ENCODE measurements around the gene CXCR5. TPM values are rescaled to one million over a fixed set of nuclear protein-coding genes. Genes with fewer than 3 reads are reported as not detected.
A peak's percentile ranks its signal among the peaks of the same experiment; 100 is the strongest.

CXCR5 gene
- not detected in 2 replicates for total RNA-seq

- peak; percentile 15 for TF ChIP-seq CTCF (IDR thresholded peaks at IDR 0.05; ENCODE audit: insufficient read depth, low read length, severe bottlenecking)
- H3K27me3 ChIP-seq (ENCODE audit: control insufficient read depth, insufficient read depth, low read length): no peaks in the 10 kb centered on the region
- FAIRE-seq: no peak
- H3K36me3 ChIP-seq (ENCODE audit: control insufficient read depth, insufficient read depth, low read length): no peaks in the 10 kb centered on the region
- no peak for DNase-seq (ENCODE audit: low read depth)
- H3K4me3 ChIP-seq (ENCODE audit: low read depth, low read length): no peak within 1 kb of the TSS
Observed at GRCh38 chr11:118883368-118884071, at the start of gene CXCR5. CXCR5 (plus strand) TSS chr11:118883892; CDS start chr11:118883942, 50 bp downstream.

- Histone ChIP-seq H3K36me3 (ENCODE audit: control insufficient read depth, insufficient read depth, low read length) (no peaks in the 10 kb centered on the region), H3K4me3 (ENCODE audit: low read depth, low read length) (no peak overlapping the region), H3K27me3 (ENCODE audit: control insufficient read depth, insufficient read depth, low read length) (no peaks in the 10 kb centered on the region)
- FAIRE-seq: no peak
- no peak for TF ChIP-seq CTCF (IDR thresholded peaks at IDR 0.05; ENCODE audit: insufficient read depth, low read length, severe bottlenecking)
- DNase-seq (ENCODE audit: low read depth): no peak
Observed at GRCh38 chr11:118834427-118835028, 49.2 kb upstream of the CXCR5 start.

GRCh38 chr11:118837868-118838267 lies 45.8 kb upstream of the CXCR5 start:
- no peak for FAIRE-seq
- TF ChIP-seq CTCF (IDR thresholded peaks at IDR 0.05; ENCODE audit: insufficient read depth, low read length, severe bottlenecking): no peak
- no peak for DNase-seq (ENCODE audit: low read depth)
- Histone ChIP-seq H3K27me3 (ENCODE audit: control insufficient read depth, insufficient read depth, low read length) (no peaks in the 10 kb centered on the region), H3K4me3 (ENCODE audit: low read depth, low read length) (no peak overlapping the region), H3K36me3 (ENCODE audit: control insufficient read depth, insufficient read depth, low read length) (no peaks in the 10 kb centered on the region)

- DNase-seq (ENCODE audit: low read depth) (no peak), FAIRE-seq (no peak)
- Histone ChIP-seq H3K36me3 (ENCODE audit: control insufficient read depth, insufficient read depth, low read length) (no peaks in the 10 kb centered on the region), H3K4me3 (ENCODE audit: low read depth, low read length) (no peak overlapping the region), H3K27me3 (ENCODE audit: control insufficient read depth, insufficient read depth, low read length) (no peaks in the 10 kb centered on the region)
- TF ChIP-seq CTCF (IDR thresholded peaks at IDR 0.05; ENCODE audit: insufficient read depth, low read length, severe bottlenecking): no peak
Observed at GRCh38 chr11:118838905-118839553, 44.7 kb upstream of the CXCR5 start.

- DNase-seq (ENCODE audit: low read depth) (no peak), FAIRE-seq (no peak)
- Histone ChIP-seq H3K4me3 (ENCODE audit: low read depth, low read length) (no peak overlapping the region), H3K27me3 (ENCODE audit: control insufficient read depth, insufficient read depth, low read length) (no peaks in the 10 kb centered on the region), H3K36me3 (ENCODE audit: control insufficient read depth, insufficient read depth, low read length) (no peaks in the 10 kb centered on the region)
- no peak for TF ChIP-seq CTCF (IDR thresholded peaks at IDR 0.05; ENCODE audit: insufficient read depth, low read length, severe bottlenecking)
Observed at GRCh38 chr11:118841469-118842242, 42.0 kb upstream of the CXCR5 start.

All from bronchial epithelial cell (primary cell).